HG03060 (cell line): ENCODE measurements around the gene NAALADL2.
"Not testable (repeated sequence)": the region's sequence is repeated elsewhere in the genome, so short reads cannot be mapped to it uniquely, and the experiment has no call there.

ENCODE experiments used
- ATAC-seq: cut with Tn5 transposase; IDR thresholded peaks from one replicate; pipeline ENCODE4 v1.9.1; 2021; ENCODE audit warnings: low read depth, moderate number of reproducible peaks; ENCODE audit not compliant: unreplicated experiment

Gene NAALADL2

DNA sequence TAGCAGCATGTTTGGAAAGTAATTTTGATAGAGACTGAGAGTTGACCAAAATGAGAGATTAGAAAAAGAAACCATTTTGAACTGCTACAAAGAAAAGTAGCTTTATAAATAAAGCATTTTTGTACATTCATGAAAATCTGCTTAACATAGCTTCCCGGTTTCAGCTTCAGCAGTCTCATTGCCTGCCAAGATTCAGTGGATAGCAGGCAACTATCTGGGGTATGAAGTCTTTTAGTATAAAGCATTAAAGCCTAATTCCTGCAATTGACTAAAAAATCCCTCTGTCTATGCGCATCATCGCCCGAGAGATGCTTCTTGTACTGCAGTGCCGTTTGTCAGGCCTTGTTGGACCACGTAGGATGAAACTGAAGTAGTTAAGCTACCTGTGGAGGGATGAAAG is 588.4 kb downstream of the NAALADL2 start:
- ATAC-seq = no peak

DNA sequence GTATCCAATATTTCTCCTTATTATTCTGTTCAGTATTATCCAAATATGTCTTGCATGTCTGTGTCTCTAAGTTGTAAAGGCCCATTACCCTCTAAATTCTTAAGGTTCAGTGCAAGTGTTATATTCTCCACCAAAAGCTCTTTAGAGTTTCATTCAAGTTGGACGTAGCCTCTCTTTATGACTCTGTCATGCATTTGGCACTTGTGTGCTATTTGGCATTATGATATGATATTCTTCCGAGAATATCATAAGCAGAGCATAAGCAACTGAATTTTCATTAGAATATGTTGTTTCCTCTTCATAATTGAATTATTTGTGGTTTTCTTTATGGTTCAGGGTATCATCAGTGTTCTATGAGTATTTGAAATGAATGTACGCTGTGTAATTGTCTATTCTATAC is 594.2 kb downstream of the NAALADL2 start:
- no peak for ATAC-seq

DNA sequence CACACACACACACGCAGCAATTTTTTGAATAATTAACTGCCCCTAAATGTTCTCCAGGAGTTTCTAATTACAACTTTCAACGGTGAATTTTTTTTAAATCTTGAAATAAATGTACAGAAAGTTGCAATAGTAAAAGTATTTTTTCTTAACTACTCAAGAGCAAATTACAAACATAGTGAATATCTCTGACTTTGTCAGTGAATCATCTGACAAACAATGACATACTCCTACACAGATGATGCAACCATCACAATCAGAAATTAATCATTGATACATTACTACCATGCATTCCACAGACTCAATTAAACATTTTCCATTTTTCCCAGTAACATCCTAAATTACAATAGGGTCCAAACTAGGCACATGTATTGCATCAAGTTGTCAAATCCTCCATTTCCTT is 597.3 kb downstream of the NAALADL2 start:
- no peak for ATAC-seq

DNA sequence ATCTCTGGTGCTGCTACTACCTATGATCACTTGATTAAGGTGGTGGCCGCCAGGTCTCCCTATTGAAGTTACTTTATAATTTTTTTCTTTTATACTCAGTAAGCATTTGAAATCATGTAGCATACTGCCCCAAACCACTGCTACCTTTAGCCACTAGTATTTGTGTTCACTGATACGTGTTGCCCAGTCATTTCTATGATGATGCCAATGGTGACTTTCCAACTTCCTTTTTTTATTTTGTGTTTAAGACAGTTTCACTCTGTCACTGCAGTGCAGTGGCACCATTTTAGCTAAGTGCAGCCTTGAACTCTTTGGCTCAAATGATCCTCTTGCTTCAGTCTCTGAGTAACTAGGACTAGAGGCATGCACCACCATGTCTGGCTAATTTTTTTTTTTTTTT is 598.2 kb downstream of the NAALADL2 start:
- ATAC-seq = no peak

DNA sequence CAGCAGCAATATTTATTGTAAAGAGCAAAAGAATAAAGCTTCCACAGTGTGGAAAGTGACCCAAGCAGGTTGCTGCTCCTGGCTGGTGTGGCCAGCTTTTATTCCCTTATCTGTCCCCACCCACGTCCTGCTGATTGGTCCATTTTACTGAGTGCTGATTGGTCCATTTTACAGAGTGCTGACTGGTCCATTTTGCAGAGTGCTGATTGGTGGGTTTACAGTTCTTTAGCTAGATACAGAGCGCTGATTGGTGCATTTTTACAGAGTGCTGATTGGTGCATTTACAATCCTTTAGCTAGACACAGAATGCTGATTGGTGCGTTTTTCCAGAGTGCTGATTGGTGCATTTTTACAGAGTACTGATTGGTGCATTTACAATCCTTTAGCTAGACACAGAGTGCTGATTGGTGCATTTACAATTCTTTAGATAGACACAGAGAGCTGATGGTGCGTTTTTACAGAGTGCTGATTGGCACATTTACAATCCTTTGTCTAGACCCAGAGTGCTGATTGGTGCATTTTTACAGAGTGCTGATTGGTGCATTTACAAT is 601.8 kb downstream of the NAALADL2 start:
- not testable (repeated sequence) for ATAC-seq

DNA sequence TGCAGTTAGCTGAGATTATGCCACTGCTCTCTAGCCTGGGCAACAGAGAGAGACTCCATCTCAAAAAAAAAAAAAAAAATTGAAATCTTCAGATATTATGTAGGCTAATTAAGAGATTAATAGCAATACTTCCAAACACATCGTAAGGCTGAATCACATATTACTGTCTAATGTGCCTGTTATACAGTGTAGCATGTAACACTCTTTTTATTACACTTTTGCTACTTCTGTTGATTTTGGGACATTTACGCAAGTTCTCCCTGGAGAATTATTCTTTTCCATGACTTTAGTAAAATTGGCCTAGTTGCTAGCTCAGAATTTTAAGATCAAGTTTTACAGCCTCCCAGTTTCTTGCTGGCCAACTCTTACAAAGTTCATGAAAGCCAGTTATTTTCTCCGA is 605.2 kb downstream of the NAALADL2 start:
- no peak for ATAC-seq

DNA sequence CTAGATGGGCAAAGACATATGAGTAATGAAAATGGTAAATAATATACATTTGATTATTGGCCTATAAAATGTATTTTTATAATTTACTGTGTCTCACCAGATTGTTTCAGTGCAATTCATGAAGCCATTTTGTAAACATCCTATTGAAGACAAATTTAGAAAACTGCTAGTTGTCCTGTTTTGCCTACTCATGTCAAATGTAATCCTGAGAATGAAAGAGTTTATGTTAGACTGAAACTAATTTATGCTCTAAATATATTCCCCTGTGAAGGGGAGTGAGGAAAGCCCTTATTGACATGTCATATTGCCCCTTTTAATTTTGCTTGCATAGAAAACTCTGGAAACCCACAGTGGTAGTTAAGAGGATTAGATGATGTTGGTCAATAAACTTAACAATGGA is 610.0 kb downstream of the NAALADL2 start:
- no peak for ATAC-seq

DNA sequence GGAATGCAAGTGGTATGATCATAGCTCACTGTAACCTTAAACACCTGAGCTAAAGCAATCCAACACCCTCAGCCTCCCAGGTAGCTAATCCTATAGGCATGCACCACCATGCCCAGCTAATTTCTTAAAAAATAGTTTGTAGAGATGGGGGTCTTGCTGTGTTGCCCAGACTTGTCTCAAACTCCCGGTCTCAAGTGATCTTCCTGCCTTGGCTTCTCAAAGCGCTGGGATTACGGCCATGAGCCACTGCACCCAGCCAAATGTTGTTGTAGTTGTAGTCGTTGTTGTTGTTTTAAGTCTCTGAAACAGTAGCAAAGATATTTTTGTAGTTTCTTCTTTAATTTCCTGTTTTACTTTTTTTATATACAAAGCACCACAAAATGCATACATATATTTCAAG is 616.6 kb downstream of the NAALADL2 start:
- ATAC-seq = no peak

DNA sequence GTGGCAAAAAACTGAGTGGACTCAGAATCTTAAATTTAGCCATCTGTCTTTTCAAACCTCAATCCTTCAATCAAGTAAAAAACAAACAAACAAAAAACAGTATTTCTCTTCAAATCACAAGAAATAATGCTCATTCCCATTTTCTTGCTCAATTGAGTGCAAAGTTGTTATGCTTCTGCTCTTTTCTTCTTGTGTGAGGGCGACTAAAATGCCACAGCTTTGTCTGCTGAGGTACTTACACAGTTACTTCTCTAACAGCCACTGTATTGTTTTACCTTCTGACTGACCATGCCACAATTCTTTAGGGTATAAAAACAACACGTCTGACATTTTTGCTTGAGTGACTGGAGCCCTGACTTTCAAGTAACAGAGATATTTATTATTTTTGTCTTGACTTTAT is 617.4 kb downstream of the NAALADL2 start:
- no peak for ATAC-seq

DNA sequence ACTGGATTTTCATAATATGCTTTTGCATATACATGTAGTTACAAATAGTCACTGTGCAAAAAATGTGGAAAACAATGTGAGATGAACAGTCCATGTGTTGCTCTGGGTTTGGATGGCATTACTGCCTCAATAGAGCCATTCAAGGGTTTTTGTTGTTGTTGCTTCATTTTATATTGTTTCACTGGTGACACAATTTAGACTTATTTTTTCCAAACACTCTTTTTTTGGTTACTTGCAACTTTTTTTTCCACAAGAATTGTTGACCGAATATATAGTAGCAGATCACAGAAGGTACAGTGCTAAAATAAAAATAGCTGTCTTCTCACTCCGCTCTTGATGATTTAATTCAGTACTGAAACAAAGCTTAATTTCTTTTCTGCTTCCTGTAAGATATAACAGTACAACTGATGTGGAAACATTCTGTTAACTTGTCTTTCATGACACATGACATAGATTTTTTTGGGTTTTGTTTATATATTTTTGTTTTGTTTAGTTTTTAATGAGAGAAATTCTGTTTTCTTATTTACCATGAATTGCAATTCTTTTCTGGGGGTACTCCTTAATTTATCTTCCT is 618.6 kb downstream of the NAALADL2 start:
- ATAC-seq = peak; percentile 93

DNA sequence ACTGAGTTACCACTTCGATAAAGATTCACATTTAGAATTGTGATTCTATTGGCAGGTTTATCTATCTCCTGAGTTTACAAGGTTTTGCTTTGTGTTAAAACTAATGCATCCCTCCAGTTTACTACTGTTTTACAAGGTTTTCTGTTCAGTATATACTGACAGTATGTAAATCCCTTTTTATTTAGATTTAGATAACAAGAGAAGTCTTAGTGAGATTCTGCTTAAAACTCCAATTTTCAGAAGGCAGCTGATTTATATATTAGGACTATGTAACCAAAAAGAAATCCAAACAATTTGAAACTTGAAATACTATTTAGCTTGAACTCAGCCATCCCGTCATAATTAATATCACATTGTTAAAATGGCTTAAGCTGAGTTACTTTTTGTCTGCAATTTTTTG is 619.2 kb downstream of the NAALADL2 start:
- no peak for ATAC-seq

DNA sequence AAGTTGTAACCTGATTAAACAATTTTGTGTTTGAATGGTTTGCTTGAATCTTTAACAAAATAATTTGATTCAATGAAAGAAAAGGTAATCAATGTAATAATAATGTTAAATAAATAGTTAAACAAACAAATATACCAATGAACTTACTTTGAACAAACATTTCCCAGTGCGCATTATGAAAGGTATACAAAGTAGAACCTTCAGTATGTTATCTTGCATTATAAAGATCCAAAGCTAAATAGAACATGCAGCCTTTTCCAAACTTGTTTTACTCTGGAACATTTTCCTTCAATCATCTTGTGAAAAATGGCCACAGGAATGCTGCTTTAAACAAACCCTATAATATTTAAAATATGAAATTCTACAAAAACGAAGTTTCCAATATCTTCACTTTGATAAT is 620.0 kb downstream of the NAALADL2 start:
- ATAC-seq = no peak

DNA sequence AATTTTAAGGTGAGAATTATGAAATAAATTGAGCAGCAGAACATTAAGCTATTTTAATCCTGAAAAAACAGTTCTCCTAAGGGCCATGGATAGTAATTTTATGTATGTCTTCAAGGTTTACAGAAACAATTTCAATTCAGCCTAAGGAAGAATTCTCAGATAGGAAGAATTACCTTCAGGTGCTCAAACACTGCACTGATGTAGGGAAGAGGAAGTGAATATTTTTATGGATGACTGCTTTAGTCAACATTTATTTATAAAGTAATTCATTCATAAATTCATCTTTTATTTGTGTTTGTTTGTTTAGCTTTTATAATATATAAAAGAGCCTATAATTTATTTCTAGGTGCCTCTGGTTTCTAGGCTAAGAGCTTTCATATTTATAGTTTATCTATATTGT is 620.7 kb downstream of the NAALADL2 start:
- ATAC-seq = no peak

DNA sequence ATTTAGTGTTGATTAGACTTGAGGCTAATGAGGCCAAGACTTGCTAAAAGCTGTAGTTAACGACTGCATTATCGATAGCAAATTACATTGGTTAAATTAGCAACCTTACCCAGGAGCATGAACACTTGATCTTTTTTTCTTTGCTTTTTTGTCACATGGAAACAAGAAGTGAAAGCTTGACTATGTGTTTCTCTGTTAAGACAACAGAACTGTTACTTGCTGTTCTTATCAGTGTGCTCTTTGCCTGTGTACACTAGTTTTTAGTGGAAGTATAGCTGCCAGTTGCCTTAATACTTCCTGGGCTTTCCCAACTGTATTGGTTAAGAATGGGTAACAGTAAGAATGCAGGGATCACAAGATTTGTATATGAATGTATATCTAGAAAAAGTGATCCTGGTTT is 625.5 kb downstream of the NAALADL2 start:
- ATAC-seq = no peak

DNA sequence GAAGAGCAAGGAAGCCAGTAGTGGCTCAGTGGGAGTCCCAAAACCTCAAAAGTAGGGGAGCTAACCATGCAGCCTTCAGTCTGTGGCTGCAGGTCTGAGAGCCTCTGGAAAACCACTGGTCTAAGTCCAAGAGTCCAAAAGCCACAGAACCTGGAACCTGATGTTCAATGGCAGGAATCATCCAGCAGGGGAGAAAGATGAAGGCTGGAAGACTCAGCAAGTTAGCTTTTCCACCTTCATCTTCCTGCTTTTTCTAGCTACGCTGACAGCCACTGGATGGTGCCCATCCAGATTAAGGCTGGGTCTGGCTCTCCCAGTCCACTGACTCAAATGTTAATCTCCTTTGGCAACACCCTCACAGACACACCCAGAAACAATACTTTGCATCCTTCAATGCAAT is 626.3 kb downstream of the NAALADL2 start:
- ATAC-seq = no peak

DNA sequence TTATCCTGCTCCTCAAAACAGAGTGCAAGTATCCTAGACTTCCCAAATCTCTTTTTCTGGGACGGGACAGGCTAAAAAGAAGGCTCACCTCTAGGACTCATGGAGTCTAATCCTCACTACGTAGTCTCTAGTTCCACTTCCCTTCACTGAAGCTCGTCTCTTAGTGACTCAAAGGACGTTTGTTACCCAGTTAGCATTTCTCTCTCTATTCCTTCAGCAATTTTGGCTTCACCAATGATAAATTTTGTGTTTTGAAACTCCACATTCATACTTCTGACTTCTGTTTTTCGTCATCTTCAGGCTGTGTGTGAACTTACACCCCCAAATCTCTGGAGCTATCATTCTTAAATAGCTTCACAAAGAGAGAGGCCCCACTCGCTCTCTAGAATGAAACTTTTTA is 627.1 kb downstream of the NAALADL2 start:
- ATAC-seq = peak; percentile 41

DNA sequence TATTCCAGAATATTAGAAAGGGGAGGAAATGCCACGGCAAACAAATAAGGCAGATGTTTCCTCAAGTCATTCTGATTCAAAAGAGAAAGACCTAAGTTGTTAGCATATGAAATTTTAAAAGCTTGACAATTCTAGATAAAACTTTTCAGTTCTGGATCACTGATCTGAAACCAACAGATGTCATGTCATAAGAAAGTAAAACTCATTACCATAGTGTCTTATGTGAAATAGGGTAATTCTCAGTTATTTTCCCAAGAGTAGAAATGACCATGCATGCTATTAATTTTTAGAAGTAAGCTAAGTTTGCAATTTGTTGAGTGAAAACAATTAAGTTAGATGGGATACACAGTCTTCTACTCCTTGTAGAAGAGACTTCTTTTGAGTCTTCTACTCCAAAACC is 630.3 kb downstream of the NAALADL2 start:
- peak; percentile 55 for ATAC-seq

DNA sequence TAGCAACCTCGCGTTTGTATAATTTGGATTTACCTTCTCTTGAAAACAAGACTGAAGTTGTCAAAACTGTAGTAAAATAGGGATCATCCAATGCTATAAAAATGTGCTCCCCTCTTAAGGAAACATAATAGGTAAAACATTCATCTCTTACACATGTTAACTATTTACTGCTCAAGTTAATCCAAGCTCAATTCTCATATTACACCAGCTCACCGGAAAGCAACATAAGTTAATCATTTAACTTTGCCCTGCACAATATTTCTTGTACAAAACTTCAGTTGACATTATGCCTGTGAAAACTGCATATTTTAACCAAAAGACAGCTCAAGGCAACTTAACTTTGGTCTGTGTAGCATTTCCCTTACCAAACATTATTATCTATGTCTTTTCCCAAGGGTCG is 634.2 kb downstream of the NAALADL2 start:
- ATAC-seq = no peak

DNA sequence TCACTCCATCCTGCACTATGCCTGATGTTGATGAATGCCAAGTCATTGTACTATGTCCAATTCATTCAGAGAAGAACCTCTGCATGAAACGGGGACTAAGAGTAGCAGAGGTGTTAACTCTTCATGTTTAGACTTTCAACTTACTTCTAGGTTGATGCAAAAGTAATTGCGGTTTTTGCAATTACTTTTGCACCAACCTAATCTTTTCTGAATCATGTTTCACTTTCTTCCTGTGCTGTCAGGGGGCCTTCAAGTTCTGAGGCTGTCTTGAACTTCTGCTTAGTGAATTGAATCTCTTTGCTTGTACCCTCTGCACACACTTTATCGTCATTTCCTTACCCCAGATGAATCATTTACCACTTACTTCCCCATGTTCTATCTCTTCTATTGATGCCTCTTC is 636.2 kb downstream of the NAALADL2 start:
- peak; percentile 92 for ATAC-seq

DNA sequence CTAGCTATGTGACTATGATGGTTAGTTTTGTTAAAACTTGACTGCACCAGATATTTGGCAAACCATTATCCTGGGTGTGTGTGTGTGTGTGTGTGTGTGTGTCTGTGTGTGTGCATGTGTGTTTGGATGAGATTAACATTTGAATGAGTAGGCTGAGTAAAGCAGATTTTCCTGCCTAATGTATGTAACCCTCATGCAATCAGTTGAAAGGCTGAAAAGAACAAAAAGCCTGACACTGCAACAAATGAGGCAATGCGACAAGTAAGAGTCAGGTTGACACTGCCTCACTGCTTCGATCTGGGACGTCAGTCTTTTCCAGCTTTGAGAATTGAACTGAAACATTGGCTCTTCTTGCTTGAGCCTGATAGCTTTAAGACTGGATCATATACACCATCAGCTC is 643.0 kb downstream of the NAALADL2 start:
- no peak for ATAC-seq

DNA sequence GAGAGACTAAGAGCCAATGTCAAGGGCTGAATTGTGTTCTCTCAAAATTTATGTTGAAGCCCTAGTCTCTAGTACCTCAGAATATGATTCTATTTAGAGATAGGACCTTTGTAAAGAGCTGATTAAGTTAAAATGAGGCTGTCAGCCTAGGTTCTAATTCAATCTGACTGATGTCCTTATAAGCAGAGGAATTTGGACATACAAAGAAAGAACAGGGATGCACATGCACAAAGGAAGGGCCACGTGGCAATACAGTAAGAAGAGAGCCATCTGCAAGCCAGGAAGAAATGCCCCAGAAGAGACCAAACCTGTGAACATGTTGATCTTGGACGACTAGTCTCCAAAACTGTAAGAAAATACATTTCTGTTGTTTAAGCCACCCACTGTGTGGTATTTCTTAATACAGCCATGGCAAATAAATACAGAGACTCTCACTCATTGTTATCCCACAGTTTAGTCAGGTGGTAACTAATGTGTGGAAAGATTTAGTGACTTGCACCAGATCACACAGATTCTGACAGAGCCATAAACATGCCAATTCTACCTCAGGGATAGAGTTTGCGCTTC is 652.2 kb downstream of the NAALADL2 start:
- no peak for ATAC-seq

DNA sequence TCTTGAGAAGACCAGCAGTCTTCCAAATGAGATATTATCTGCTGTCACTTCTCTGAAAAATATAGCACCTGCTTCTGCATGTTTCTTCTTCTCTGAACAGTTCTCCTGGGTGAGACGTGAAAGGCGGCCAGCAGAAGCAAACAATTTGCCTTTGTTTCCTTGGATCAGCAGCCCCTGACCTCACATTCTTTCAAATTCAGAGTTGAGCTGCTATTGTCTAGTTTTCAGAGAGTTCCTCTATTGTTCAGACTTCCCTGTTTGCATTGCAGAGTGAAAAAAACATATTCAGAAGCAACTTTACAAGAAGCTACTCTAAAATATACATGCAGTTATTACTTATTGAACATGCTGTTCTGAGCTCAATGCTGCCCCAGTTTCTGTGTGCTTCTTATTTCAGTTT is 653.6 kb downstream of the NAALADL2 start:
- no peak for ATAC-seq

DNA sequence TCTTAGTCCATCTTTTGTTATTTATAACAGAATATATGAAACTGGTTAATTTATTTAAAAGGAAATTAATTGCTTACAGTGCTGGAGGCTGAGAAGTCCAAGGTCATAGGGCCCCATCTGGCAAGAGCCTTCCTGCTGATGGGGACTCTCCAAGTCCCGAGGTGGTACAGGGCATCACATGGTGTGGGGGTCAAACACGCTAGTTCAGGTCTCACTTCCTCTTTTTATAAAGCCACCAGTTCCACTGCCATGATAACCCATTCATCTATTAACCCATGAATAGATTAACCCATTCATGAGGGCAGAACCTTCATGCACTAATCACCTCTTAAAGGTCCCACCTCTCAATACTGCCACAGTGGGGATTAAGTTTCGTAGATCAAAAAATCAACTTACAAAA is 659.3 kb downstream of the NAALADL2 start:
- peak; percentile 97 for ATAC-seq
